Stimulated activated CD4-positive, alpha-beta T cell treated with anti-CD3 and anti-CD28 coated beads, TNF-alpha, amount 100 ng/mL, for 24 hours (primary cell): ENCODE results near the gene KDSR.
"Not testable (repeated sequence)": the region's sequence is repeated elsewhere in the genome, so short reads cannot be mapped to it uniquely, and the experiment has no call there.

Experiments
- DNase-seq, 3 experiments: peaks; one replicate each; pipeline ENCODE4 v3.0.0-alpha.2; 2020; ENCODE audit warnings: low read depth in 3 of 3

KDSR gene

GRCh38 chr18:63365876-63366212, 1.2 kb downstream of the KDSR start:
- peak in 1 of 3 experiments; percentile 4 for DNase-seq

GRCh38 chr18:63363951-63364350, 3.1 kb downstream of the KDSR start:
- DNase-seq: peak in 1 of 3 experiments; percentile 2

- DNase-seq: not testable (repeated sequence)
Observed at GRCh38 chr18:63363420-63363819, 3.6 kb downstream of the KDSR start.

- no peak for DNase-seq
Observed at GRCh38 chr18:63356272-63356896, 10.6 kb downstream of the KDSR start.

GRCh38 chr18:63350230-63350629, 16.8 kb downstream of the KDSR start:
- no peak for DNase-seq

GRCh38 chr18:63348508-63349136, 18.4 kb downstream of the KDSR start:
- DNase-seq: no peak

GRCh38 chr18:63346480-63347183, 20.4 kb downstream of the KDSR start:
- DNase-seq: no peak

- no peak for DNase-seq
Observed at GRCh38 chr18:63346031-63346430, 21.0 kb downstream of the KDSR start.

- DNase-seq: no peak
Observed at GRCh38 chr18:63344918-63345317, 22.1 kb downstream of the KDSR start.

GRCh38 chr18:63344263-63344662, 22.7 kb downstream of the KDSR start:
- DNase-seq: no peak

- DNase-seq: no peak
Observed at GRCh38 chr18:63342206-63342605, 24.8 kb downstream of the KDSR start.

- DNase-seq: no peak
Observed at GRCh38 chr18:63339920-63340484, 27.0 kb downstream of the KDSR start.

- DNase-seq: no peak
Observed at GRCh38 chr18:63336366-63337099, 30.5 kb downstream of the KDSR start.

- DNase-seq: no peak
Observed at GRCh38 chr18:63331105-63331504, 35.9 kb downstream of the KDSR start.

GRCh38 chr18:63329431-63330145, 37.4 kb downstream of the KDSR start:
- DNase-seq: no peak

- no peak for DNase-seq
Observed at GRCh38 chr18:63326011-63326410, 41.0 kb downstream of the KDSR start.

GRCh38 chr18:63325086-63325686, 41.8 kb downstream of the KDSR start:
- no peak for DNase-seq

GRCh38 chr18:63322908-63323634, 43.9 kb downstream of the KDSR start:
- DNase-seq: peak in 1 of 3 experiments; percentile 36

- no peak for DNase-seq
Observed at GRCh38 chr18:63322206-63322605, 44.8 kb downstream of the KDSR start.

- no peak for DNase-seq
Observed at GRCh38 chr18:63321291-63321690, 45.7 kb downstream of the KDSR start.

- no peak for DNase-seq
Observed at GRCh38 chr18:63320975-63321265, 46.1 kb downstream of the KDSR start.
